ENCODE results near the gene TNFRSF19.
"Not testable (repeated sequence)": the region's sequence is repeated elsewhere in the genome, so short reads cannot be mapped to it uniquely, and the experiment has no call there.

TNFRSF19 gene, protein sequence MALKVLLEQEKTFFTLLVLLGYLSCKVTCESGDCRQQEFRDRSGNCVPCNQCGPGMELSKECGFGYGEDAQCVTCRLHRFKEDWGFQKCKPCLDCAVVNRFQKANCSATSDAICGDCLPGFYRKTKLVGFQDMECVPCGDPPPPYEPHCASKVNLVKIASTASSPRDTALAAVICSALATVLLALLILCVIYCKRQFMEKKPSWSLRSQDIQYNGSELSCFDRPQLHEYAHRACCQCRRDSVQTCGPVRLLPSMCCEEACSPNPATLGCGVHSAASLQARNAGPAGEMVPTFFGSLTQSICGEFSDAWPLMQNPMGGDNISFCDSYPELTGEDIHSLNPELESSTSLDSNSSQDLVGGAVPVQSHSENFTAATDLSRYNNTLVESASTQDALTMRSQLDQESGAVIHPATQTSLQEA

DNA sequence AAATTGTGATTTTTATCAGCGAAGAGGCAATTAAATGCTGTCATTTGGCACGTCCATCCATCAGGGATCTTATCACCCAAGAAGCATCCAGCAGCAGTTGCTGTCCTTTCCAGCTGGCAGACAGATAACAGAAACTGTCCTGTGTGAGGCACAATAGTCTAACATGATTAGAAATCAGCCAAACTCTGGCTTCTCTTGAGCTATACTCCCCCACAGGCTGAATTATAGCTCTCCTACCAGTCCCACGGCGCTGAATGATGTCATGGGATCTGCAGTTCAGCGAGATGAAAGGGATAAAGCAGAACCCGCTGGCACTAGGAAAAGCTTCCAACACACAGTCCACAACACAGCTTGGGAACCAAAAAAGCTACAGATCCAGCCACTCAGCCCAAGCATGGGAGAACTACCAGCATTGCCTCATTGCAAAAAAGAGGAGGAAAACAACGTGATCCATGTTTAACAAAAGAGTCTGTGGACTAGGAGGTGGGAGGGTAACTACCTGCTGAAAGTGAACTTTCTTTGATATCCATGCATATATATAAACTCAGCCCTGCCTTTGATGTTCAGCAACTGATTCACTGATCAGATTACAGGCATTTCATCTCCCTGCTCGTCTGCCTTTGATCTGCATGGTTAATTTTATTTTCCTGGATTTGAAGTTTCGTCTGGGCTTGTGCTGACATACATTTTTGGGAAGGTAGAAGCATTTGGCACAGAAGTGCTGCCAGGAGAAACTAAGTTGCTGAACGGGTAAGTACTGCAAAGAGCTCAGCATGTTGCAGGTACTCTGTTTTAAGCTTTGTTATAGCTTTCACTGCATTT is at the start of gene TNFRSF19:
TSS of gene TNFRSF19 (plus strand) at position 314 of the 822 bp plus-strand sequence. CDS start 19,772 bp downstream, outside the sequence.
- peak; percentile 68 for DNase-seq
- TF ChIP-seq, protein P1, sequence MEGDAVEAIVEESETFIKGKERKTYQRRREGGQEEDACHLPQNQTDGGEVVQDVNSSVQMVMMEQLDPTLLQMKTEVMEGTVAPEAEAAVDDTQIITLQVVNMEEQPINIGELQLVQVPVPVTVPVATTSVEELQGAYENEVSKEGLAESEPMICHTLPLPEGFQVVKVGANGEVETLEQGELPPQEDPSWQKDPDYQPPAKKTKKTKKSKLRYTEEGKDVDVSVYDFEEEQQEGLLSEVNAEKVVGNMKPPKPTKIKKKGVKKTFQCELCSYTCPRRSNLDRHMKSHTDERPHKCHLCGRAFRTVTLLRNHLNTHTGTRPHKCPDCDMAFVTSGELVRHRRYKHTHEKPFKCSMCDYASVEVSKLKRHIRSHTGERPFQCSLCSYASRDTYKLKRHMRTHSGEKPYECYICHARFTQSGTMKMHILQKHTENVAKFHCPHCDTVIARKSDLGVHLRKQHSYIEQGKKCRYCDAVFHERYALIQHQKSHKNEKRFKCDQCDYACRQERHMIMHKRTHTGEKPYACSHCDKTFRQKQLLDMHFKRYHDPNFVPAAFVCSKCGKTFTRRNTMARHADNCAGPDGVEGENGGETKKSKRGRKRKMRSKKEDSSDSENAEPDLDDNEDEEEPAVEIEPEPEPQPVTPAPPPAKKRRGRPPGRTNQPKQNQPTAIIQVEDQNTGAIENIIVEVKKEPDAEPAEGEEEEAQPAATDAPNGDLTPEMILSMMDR (IDR thresholded peaks at IDR 0.05) = no peak
- no peaks in the 10 kb centered on the region for H3K27me3 Mint-ChIP-seq (ENCODE audit: low read depth, poor library complexity)
- H3K36me3 Mint-ChIP-seq (ENCODE audit: low read depth) = peaks cover 20% of the 10 kb centered on the region
- H3K4me3 Mint-ChIP-seq = peak within 1 kb of the TSS; percentile 99
- peak within 1 kb of the TSS; percentile 100 for H3K27ac Mint-ChIP-seq
- no peaks in the 10 kb centered on the region for H3K9me3 Mint-ChIP-seq
- peaks cover 69% of the 10 kb centered on the region for H3K4me1 Mint-ChIP-seq

DNA sequence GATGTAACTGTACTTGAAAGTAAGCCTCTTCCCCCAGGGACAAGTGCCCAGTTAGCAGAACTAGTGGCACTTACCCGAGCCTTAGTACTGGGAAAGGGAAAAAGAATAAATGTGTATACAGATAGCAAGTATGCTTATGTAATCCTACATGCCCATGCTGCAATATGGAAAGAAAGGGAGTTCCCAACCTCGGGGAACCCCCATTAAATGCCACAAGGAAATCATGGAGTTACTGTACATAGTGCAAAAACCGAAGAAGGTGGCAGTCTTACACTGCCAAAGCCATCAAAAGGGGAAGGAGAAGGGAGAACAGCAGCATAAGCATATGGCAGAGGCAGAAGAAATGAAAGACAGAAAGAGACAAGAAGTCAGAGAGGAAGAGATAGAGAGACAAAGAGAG is 40.3 kb upstream of the TNFRSF19 start:
- peaks cover 47% of the 10 kb centered on the region for H3K9me3 Mint-ChIP-seq

DNA sequence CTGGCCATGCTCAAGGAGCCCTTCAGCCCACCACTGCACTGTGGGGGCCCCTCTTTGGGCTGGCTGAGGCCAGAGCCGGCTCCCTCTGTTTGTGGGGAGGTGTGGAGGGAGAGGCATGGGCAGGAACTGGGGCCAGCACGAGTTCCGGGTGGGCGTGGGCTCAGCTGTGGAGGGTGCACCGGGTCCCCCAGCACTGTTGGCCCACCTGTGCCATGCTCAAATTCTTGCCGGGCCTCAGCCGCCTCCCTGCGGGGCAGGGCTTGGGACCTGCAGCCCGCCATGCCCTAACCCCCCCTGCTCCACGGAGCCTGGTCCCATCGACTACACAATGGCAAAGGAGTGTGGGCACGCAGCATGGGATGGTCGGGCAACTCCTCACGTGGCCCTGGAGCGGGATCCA is 38.8 kb upstream of the TNFRSF19 start:
- Mint-ChIP-seq H3K27me3 (ENCODE audit: low read depth, poor library complexity) (no peaks in the 10 kb centered on the region), H3K27ac (no peak overlapping the region), H3K9me3 (peaks cover 34% of the 10 kb centered on the region), H3K4me3 (no peak overlapping the region), H3K36me3 (ENCODE audit: low read depth) (no peaks in the 10 kb centered on the region), H3K4me1 (no peaks in the 10 kb centered on the region)
- TF ChIP-seq, protein P1 (IDR thresholded peaks at IDR 0.05) = no peak
- no peak for DNase-seq

More for the DNA sequence above, 40.3 kb upstream of the TNFRSF19 start:
- H3K36me3 Mint-ChIP-seq (ENCODE audit: low read depth); H3K4me1 Mint-ChIP-seq; H3K27me3 Mint-ChIP-seq (ENCODE audit: low read depth, poor library complexity); H3K4me3 Mint-ChIP-seq; H3K27ac Mint-ChIP-seq; DNase-seq: not testable (repeated sequence)

DNA sequence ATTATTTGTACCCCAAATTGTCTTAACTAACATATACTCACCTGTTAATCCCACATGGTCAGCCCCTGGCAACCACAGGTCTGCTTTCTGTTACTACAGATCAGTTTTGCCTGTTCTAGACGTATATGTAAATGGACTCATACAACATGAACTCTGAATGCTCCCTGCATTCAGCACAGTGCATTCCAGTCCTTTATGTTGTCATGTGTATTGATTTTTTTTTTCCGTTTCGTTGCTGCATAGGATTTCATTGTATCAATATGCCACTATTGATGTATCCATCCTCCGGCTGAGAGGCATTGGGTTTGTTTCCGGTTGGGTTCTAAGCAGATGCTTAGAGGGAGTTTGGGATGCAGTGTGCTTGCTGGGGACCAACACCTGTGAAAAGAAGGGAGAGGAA is 36.1 kb upstream of the TNFRSF19 start:
- DNase-seq = no peak
- H3K36me3 Mint-ChIP-seq (ENCODE audit: low read depth) = peaks cover 9% of the 10 kb centered on the region
- H3K27ac Mint-ChIP-seq = no peak overlapping the region
- peaks cover 33% of the 10 kb centered on the region for H3K9me3 Mint-ChIP-seq
- TF ChIP-seq, protein P1 (IDR thresholded peaks at IDR 0.05) = no peak
- H3K4me3 Mint-ChIP-seq = no peak overlapping the region
- peaks cover 3% of the 10 kb centered on the region for H3K27me3 Mint-ChIP-seq (ENCODE audit: low read depth, poor library complexity)
- no peaks in the 10 kb centered on the region for H3K4me1 Mint-ChIP-seq

DNA sequence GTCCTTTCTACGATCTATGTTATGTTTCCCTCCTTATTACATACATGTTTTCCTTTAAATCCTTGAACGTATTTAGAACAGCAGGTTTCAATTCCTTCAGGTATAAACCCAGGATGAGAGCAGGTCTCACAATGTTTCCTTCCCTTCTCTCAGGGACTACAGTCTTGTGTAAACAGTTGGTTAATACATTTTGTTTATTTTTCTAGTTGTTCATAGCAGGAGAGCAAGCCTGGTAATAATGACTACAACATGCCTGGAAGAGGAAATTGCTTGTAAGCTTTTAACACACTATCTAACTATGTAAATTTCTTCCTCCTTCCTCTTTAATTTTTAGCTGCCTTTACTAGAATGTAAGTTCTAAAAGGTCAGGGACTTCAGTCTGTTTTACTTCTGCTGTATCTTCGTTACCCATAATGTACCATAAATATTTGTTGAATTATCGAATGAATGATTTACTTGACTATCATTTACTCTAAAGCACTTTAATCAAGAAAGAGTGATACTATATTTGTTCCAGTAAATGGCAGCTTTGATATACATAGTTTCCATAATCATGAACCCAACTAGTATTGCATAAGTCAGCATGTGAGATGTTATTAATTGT is 28.9 kb upstream of the TNFRSF19 start:
- TF ChIP-seq, protein P1 (IDR thresholded peaks at IDR 0.05) = no peak
- Mint-ChIP-seq H3K4me3 (no peak overlapping the region), H3K27ac (no peak overlapping the region), H3K9me3 (peaks cover 24% of the 10 kb centered on the region), H3K36me3 (ENCODE audit: low read depth) (peaks cover 20% of the 10 kb centered on the region), H3K27me3 (ENCODE audit: low read depth, poor library complexity) (peaks cover 3% of the 10 kb centered on the region), H3K4me1 (peaks cover 17% of the 10 kb centered on the region)
- no peak for DNase-seq

DNA sequence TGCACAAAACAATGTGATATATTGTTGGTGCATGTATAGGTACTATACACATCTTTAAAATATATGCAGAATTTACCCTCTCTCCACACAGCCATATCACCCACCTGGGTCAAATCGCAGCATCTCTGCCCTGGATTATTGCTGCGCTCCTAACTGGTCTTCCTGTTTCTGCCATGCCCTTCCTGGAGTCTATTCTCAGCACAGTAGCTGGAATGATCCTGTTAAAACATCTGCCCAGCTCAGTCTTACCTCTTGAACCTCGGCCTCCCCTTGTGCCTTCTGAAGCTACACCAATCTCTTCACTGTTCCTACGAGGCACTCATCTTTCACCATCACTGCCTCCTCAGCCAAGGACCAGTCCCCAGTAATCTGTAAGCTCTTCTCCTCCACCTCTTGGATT is 25.5 kb upstream of the TNFRSF19 start:
- Mint-ChIP-seq H3K36me3 (ENCODE audit: low read depth) (peaks cover 10% of the 10 kb centered on the region), H3K4me3 (no peak overlapping the region), H3K27me3 (ENCODE audit: low read depth, poor library complexity) (no peaks in the 10 kb centered on the region), H3K27ac (peak overlapping the region; percentile 26), H3K9me3 (peaks cover 18% of the 10 kb centered on the region), H3K4me1 (peaks cover 28% of the 10 kb centered on the region)
- TF ChIP-seq, protein P1 (IDR thresholded peaks at IDR 0.05) = no peak
- no peak for DNase-seq

Data from nephron progenitor cell (in vitro differentiated cells).